GM19463 (cell line): ENCODE data around the gene MOCS1.

ENCODE experiments used
- ATAC-seq: cut with Tn5 transposase; IDR thresholded peaks from one replicate; pipeline ENCODE4 v1.9.1; 2021; ENCODE audit warnings: mild to moderate bottlenecking, moderate library complexity; ENCODE audit not compliant: unreplicated experiment

The MOCS1 gene

GRCh38 chr6:39881851-39882530 lies 52.3 kb downstream of the MOCS1 start:
- no peak for ATAC-seq

GRCh38 chr6:39880594-39880993 lies 53.7 kb downstream of the MOCS1 start:
- no peak for ATAC-seq

GRCh38 chr6:39879535-39879934 lies 54.7 kb downstream of the MOCS1 start:
- ATAC-seq, result no peak

GRCh38 chr6:39876826-39877225 lies 57.4 kb downstream of the MOCS1 start:
- no peak for ATAC-seq

- ATAC-seq, result no peak
Observed at GRCh38 chr6:39876111-39876510, 58.2 kb downstream of the MOCS1 start.

GRCh38 chr6:39873439-39873838 lies 60.8 kb downstream of the MOCS1 start:
- no peak for ATAC-seq

- ATAC-seq, result no peak
Observed at GRCh38 chr6:39870950-39871349, 63.3 kb downstream of the MOCS1 start.

- ATAC-seq, result no peak
Observed at GRCh38 chr6:39867592-39867991, 66.7 kb downstream of the MOCS1 start.

GRCh38 chr6:39865011-39865888 lies 69.0 kb downstream of the MOCS1 start:
- no peak for ATAC-seq

- ATAC-seq, result no peak
Observed at GRCh38 chr6:39861663-39862062, 72.6 kb downstream of the MOCS1 start.

GRCh38 chr6:39859025-39859424 lies 75.2 kb downstream of the MOCS1 start:
- no peak for ATAC-seq

- no peak for ATAC-seq
Observed at GRCh38 chr6:39855356-39855995, 78.8 kb downstream of the MOCS1 start.
